Left lobe of liver (tissue), 2 donors: Measurements from ENCODE around the gene ASPSCR1. TPM values are rescaled to one million over a fixed set of nuclear protein-coding genes. Genes with fewer than 3 reads are reported as not detected.

Experiments used
- ATAC-seq: fragments of 200-7000 bp; cut with Tn5 transposase; one replicate; pipeline ENCODE4 v1.9.1; 2020; ENCODE audit warnings: mild to moderate bottlenecking, moderate library complexity
- DNase-seq: peaks from one replicate; pipeline ENCODE4 v3.0.0-alpha.2; 2020; ENCODE audit warnings: low spot score
- total RNA-seq: library from RNA; stranded (reverse); gene quantifications from one replicate; pipeline ENCODE4 v1.2.1, GENCODE V29; 2021
- donor health status: DM: no; HTN: no; CAD: no; lungs with moderate emphysema.
- donor health status: DM: no; HTN: yes; CAD: no.

Gene ASPSCR1
- total RNA-seq, 1 donor from 2014 or later: 62.9 TPM

GRCh38 chr17:82009413-82009812 is 32.0 kb downstream of the ASPSCR1 start:
- ATAC-seq (no peak), DNase-seq (no peak)

GRCh38 chr17:82010575-82011525 is 33.4 kb downstream of the ASPSCR1 start:
- no peak for ATAC-seq
- DNase-seq: no peak

- DNase-seq: no peak
- ATAC-seq: no peak
Observed at GRCh38 chr17:82011617-82012187, 34.3 kb downstream of the ASPSCR1 start.

GRCh38 chr17:82012261-82012639 is 34.8 kb downstream of the ASPSCR1 start:
- DNase-seq: no peak
- ATAC-seq: no peak

- DNase-seq (no peak), ATAC-seq (no peak)
Observed at GRCh38 chr17:82012640-82013295, 35.3 kb downstream of the ASPSCR1 start.

GRCh38 chr17:82013341-82013740 is 35.9 kb downstream of the ASPSCR1 start:
- no peak for ATAC-seq
- DNase-seq: no peak

- ATAC-seq: no peak
- DNase-seq: no peak
Observed at GRCh38 chr17:82013772-82014321, 36.4 kb downstream of the ASPSCR1 start.

- DNase-seq: no peak
- ATAC-seq: no peak
Observed at GRCh38 chr17:82014432-82014831, 37.0 kb downstream of the ASPSCR1 start.

- ATAC-seq (no peak), DNase-seq (no peak)
Observed at GRCh38 chr17:82014971-82015310, 37.5 kb downstream of the ASPSCR1 start.

- DNase-seq (no peak), ATAC-seq (no peak)
Observed at GRCh38 chr17:82015311-82015971, 38.0 kb downstream of the ASPSCR1 start.

GRCh38 chr17:82016061-82016874 is 38.8 kb downstream of the ASPSCR1 start:
- DNase-seq (no peak), ATAC-seq (no peak)

- ATAC-seq (no peak), DNase-seq (no peak)
Observed at GRCh38 chr17:82016875-82017459, 39.5 kb downstream of the ASPSCR1 start.

GRCh38 chr17:82017612-82018151 is 40.3 kb downstream of the ASPSCR1 start:
- no peak for DNase-seq
- no peak for ATAC-seq

GRCh38 chr17:82018152-82018988 is 40.9 kb downstream of the ASPSCR1 start:
- DNase-seq (no peak), ATAC-seq (no peak)

- ATAC-seq (no peak), DNase-seq (no peak)
Observed at GRCh38 chr17:82018989-82019689, 41.7 kb downstream of the ASPSCR1 start.

- DNase-seq (peak; percentile 76), ATAC-seq (peak; percentile 27)
Observed at GRCh38 chr17:82019690-82020571, 42.5 kb downstream of the ASPSCR1 start.

GRCh38 chr17:82020572-82021106 is 43.2 kb downstream of the ASPSCR1 start:
- no peak for ATAC-seq
- no peak for DNase-seq
